A673 (cell line): ENCODE measurements around the gene ERF. TPM values are rescaled to one million over a fixed set of nuclear protein-coding genes. Genes with fewer than 3 reads are reported as not detected.

Source experiments
- BruUV-seq: library from RNA; stranded (reverse); fragments of 400-500 nt; replicated peaks from 2 replicates; lab custom pipeline; 2021; lab: Mats Ljungman, UMichigan
- CTCF ChIA-PET: fragments of 300-600 bp; sonication (Branson Sonifier 250); formaldehyde crosslinking; loops from one replicate; lab custom pipeline; 2022; ENCODE audit warnings: antibody characterized with exemption; lab: Charles Lee
- POLR2A ChIA-PET: fragments of 300-600 bp; sonication (Branson Sonifier 250); formaldehyde crosslinking; loops from one replicate; lab custom pipeline; 2022; ENCODE audit warnings: antibody characterized with exemption; ENCODE audit not compliant: low non-redundant PET; lab: Charles Lee
- DNase-seq: peaks from one replicate; pipeline ENCODE4 v3.0.0-alpha.2; 2015; ENCODE audit warnings: low spot score
- H3K27ac ChIP-seq: fragments of 200-600 bp; sonication (generic); 2 replicates; pipeline ENCODE4 v1.5.1; 2016; ENCODE audit warnings: mixed run types, low read depth, mild to moderate bottlenecking, mixed read lengths, antibody characterized with exemption, low read length; ENCODE audit not compliant: poor library complexity, severe bottlenecking
- H3K27me3 ChIP-seq: fragments of 200-600 bp; sonication (generic); replicated peaks from 2 replicates; pipeline ENCODE4 v1.6.1; 2017; ENCODE audit warnings: mixed run types, low read depth, mild to moderate bottlenecking, mixed read lengths, antibody characterized with exemption, low read length; ENCODE audit not compliant: insufficient read depth, poor library complexity
- H3K36me3 ChIP-seq: fragments of 200-600 bp; sonication (generic); 2 replicates; pipeline ENCODE4 v1.6.1; 2016; ENCODE audit warnings: mixed run types, mild to moderate bottlenecking, mixed read lengths, antibody characterized with exemption, low read length; ENCODE audit not compliant: insufficient read depth, poor library complexity, severe bottlenecking
- H3K4me1 ChIP-seq: fragments of 200-600 bp; sonication (generic); 2 replicates; pipeline ENCODE4 v1.6.1; 2017; ENCODE audit warnings: mixed run types, mild to moderate bottlenecking, mixed read lengths, antibody characterized with exemption, low read length; ENCODE audit not compliant: insufficient read depth, poor library complexity, severe bottlenecking
- H3K4me3 ChIP-seq: fragments of 200-600 bp; sonication (generic); 2 replicates; pipeline ENCODE4 v1.5.1; 2016; ENCODE audit warnings: low read depth, mixed run types, mild to moderate bottlenecking, mixed read lengths, low read length; ENCODE audit not compliant: poor library complexity, severe bottlenecking
- H3K9me3 ChIP-seq: fragments of 200-600 bp; sonication (generic); 2 replicates; pipeline ENCODE4 v1.6.1; 2016; ENCODE audit warnings: mixed run types, low read depth, mild to moderate bottlenecking, mixed read lengths, antibody characterized with exemption, low read length; ENCODE audit not compliant: poor library complexity, severe bottlenecking
- EZH2 ChIP-seq: fragments of 200-600 bp; sonication (generic); IDR thresholded peaks from 2 replicates; pipeline ENCODE4 v1.6.1; 2017; ENCODE audit warnings: borderline replicate concordance, low read depth, mild to moderate bottlenecking, mixed read lengths, antibody characterized with exemption, low read length; ENCODE audit not compliant: poor library complexity, severe bottlenecking
- intact Hi-C: fragments of 100-400 bp; cut with micrococcal nuclease; formaldehyde crosslinking; loops from one replicate; pipeline ENCODE4 v1.10.0; 2022; ENCODE audit not compliant: unreplicated experiment
- total RNA-seq: library from RNA; stranded (reverse); gene quantifications from 2 replicates; pipeline ENCODE4 v1.2.3, GENCODE V29; 2021
- TF ChIP-seq, protein P1 (sequence below): fragments of 300-800, 200-600 bp; sonication (generic); conservative IDR thresholded peaks from 2 replicates; pipeline ENCODE4 v1.5.1; 2017; ENCODE audit warnings: low read depth, mild to moderate bottlenecking, antibody characterized with exemption, low read length, moderate library complexity, mixed read lengths

Gene ERF
- total RNA-seq, 1 experiment from 2014 or later: 164 TPM

DNA sequence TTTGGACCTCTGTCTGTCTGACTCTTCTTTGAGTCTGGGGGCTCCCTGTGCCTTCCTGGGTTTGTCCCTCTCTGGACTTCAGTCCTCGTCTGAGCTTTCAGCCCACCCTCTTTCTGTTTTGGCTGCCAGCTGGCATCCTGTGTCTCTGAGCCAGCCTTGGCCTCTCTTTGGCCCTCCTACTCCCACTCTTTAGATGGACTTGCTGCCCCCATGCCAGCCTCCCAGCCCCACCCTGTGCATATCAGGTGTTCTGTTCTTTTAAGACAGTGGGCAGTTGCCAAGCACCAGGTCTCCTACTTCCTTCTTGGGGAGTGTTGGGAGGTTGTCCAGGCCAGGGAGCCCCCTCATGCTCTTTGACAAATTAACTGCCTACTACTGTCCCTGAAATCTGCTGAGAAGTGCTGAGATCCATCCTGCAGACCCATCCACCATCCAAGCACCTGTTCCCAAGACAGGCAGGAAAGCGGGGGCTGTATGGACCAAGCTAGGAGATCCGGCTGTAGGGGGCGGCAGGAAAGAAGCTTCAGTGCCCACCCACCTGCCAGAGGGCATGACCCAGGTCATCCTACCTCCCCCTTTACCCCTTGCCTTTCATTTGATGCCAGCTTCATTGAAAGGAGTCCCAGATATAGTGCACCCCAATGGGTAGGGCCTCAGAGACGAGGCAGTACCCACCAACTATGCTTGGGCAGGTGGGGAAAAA lies 23.7 kb upstream of the ERF start:
- H3K4me3 ChIP-seq: peak overlapping the region; percentile 70
- CTCF ChIA-PET: interaction anchor here (1.6 to 2.4 kb wide), 3 partner anchors 8 to 33 kb away, joined by 12 to 27 read pairs (median 12); no protein-coding TSS in a partner anchor
- intact Hi-C loops: loop anchor here (1.0 kb wide), 1 partner anchor 32 kb away; no protein-coding TSS in a partner anchor
- BruUV-seq: no TSS peak
- H3K36me3 ChIP-seq: peaks cover 5% of the 10 kb centered on the region
- H3K27me3 ChIP-seq: no peaks in the 10 kb centered on the region
- H3K4me1 ChIP-seq: peaks cover 44% of the 10 kb centered on the region
- TF ChIP-seq, protein P1, sequence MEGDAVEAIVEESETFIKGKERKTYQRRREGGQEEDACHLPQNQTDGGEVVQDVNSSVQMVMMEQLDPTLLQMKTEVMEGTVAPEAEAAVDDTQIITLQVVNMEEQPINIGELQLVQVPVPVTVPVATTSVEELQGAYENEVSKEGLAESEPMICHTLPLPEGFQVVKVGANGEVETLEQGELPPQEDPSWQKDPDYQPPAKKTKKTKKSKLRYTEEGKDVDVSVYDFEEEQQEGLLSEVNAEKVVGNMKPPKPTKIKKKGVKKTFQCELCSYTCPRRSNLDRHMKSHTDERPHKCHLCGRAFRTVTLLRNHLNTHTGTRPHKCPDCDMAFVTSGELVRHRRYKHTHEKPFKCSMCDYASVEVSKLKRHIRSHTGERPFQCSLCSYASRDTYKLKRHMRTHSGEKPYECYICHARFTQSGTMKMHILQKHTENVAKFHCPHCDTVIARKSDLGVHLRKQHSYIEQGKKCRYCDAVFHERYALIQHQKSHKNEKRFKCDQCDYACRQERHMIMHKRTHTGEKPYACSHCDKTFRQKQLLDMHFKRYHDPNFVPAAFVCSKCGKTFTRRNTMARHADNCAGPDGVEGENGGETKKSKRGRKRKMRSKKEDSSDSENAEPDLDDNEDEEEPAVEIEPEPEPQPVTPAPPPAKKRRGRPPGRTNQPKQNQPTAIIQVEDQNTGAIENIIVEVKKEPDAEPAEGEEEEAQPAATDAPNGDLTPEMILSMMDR: no peak
- no peak for TF ChIP-seq EZH2
- no peaks in the 10 kb centered on the region for H3K9me3 ChIP-seq
- peak overlapping the region; percentile 91 for H3K27ac ChIP-seq
- POLR2A ChIA-PET: no interaction called here
- no peak for DNase-seq

DNA sequence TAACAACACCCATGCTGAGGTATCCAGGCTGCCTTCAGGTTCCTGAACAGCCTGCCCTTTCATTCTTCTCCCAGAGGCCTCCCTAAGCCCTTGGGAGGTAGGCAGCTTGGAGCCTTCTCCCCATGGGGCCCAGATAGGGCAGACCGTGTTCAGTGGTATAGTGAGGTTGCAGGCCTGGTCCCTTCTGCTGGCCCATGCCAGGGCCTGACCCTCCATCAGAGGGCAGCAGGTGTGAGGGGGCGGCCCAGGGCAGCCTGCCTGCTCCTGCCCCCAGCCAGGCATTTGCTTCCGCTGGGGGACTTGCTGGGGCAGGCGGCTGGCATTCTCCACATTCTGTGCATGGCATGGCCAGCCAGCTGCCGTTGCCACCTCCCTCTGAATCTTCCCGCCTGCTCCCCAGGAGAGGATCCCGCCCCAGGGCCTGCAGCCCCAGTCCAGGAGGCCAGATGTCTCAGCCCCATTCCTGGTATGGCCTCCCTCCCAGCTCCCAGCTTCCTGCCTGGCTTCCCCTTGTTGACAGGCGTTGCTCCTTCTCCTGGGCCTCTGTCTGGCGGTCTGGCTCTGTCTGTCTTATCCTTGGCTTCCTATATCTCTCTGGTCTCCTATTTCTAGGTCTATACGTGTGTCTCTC lies 23.0 kb upstream of the ERF start:
- intact Hi-C loops: no loop called here
- DNase-seq: no peak
- Histone ChIP-seq H3K9me3 (no peaks in the 10 kb centered on the region), H3K4me1 (peaks cover 38% of the 10 kb centered on the region), H3K4me3 (no peak overlapping the region), H3K27me3 (no peaks in the 10 kb centered on the region), H3K27ac (peak overlapping the region; percentile 91), H3K36me3 (peaks cover 8% of the 10 kb centered on the region)
- CTCF ChIA-PET: no interaction called here
- POLR2A ChIA-PET: no interaction called here
- no TSS peak for BruUV-seq
- TF ChIP-seq, protein P1: no peak
- TF ChIP-seq EZH2: no peak

DNA sequence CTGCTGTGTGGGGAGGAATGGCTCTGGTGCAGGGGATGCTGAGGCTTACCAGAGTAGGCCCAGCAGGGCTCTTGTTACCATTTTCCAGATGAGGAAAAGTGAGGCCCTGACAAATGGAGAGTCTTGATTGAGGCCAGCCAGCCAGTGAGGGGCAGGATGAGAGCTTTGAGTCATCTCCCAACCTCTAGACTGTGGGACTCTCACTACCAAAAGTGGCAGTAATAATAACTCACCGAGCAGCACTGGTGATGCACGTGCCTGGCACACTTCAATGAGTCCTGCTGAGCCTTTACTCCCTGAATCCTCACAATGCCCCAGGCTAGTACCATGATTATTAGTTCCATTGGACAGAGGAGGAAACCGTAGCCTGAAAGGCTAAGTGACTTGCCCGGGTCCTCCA lies 21.9 kb upstream of the ERF start:
- no peak for DNase-seq
- TF ChIP-seq, protein P1: no peak
- no peak for TF ChIP-seq EZH2
- intact Hi-C loops: no loop called here

More for the DNA sequence above, 21.9 kb upstream of the ERF start:
- ChIA-PET CTCF (no interaction called here), POLR2A (no interaction called here)
- H3K9me3 ChIP-seq: no peaks in the 10 kb centered on the region
- H3K4me1 ChIP-seq: peaks cover 27% of the 10 kb centered on the region
- H3K27ac ChIP-seq: peak overlapping the region; percentile 49
- BruUV-seq: no TSS peak
- peaks cover 8% of the 10 kb centered on the region for H3K36me3 ChIP-seq
- H3K4me3 ChIP-seq: no peak overlapping the region
- no peaks in the 10 kb centered on the region for H3K27me3 ChIP-seq
